ENCODE measurements around the gene TP53RK.

Gene TP53RK

DNA sequence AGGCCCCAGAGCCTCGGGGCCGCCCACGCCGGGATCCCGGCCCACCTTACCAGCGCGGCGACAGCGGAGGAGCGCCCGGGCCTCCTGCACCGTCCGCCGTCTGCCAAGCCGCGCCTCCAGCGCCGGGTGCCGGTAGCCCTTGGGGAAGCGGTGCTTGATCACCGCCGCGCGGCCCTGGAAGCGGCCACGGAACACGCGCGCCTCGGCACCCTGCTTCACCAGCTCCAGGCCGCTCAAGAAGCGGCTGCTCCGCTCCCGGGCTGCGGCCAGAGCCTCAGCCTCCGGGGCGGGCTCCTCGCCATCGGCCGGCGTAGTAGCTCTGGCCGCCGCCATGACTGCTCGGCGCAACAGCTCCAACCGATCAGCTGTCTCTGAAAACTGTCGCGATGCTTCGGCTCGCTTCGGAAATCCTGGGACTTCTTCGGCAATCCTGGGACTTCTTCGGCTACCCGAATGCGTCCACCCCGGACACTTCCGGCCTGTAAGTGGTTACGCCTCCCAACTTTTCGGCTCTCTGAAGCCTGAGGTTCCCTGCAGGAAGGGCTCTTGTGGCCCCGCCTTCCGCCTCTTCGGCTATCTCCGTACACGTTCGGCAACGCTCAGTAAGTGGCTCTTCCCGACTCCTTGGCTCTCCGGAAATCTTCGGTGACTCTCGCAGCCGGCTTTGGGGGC lies at the start of gene TP53RK:
Gene TP53RK (minus strand): TSS at position 363 of the 672 bp plus-strand sequence. CDS start 30 bp downstream, at position 333.
- peak within 1 kb of the TSS; percentile 75 to 95 for H3K4me3 ChIP-seq (ENCODE audit: low read depth in 1 of 2, low read length in 2 of 2)
- peak within 1 kb of the TSS; percentile 71 to 92 for H3K9ac ChIP-seq (ENCODE audit: low read depth in 1 of 2, low read length in 2 of 2)
- H3K27me3 ChIP-seq (ENCODE audit: control insufficient read depth in 1 of 2, insufficient read depth in 2 of 2, low read length in 2 of 2): no peaks in the 10 kb centered on the region
- peak within 1 kb of the TSS; percentile 93 for H3K27ac ChIP-seq (ENCODE audit: low read depth, low read length)
- peaks cover 4 to 14% of the 10 kb centered on the region in 2 donors for H3K36me3 ChIP-seq (ENCODE audit: control insufficient read depth in 1 of 2, insufficient read depth in 2 of 2, low read length in 2 of 2)
- peaks cover 15 to 17% of the 10 kb centered on the region in 2 donors for H3K4me1 ChIP-seq (ENCODE audit: control insufficient read depth in 1 of 2, insufficient read depth in 2 of 2, low read length in 2 of 2)
- H3K9me3 ChIP-seq (ENCODE audit: control insufficient read depth in 1 of 2, low read length in 2 of 2): no peaks in the 10 kb centered on the region

DNA sequence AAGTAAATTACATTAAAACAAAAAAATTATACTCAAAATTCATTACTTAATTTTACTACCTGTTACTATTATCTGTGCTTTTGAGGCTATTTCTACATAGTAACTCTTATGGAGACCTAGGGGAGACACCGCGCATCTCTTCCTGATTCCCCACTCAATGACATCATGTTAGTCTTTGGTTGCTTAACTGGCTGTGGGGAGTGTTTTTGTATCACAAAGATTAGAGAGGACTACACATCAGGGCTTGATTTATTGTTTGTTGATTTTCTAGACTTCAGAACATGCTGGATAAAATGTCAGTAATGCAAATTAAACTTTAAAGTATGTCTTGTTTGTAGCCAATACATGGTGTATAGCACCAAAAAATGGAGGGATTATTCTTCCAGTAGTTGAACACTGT lies 46.2 kb upstream of the TP53RK start:
- H3K4me3 ChIP-seq (ENCODE audit: low read depth in 1 of 2, low read length in 2 of 2): no peak overlapping the region
- H3K36me3 ChIP-seq (ENCODE audit: control insufficient read depth in 1 of 2, insufficient read depth in 2 of 2, low read length in 2 of 2): no peaks in the 10 kb centered on the region
- peaks cover 0 to under 1% of the 10 kb centered on the region in 2 donors for H3K9me3 ChIP-seq (ENCODE audit: control insufficient read depth in 1 of 2, low read length in 2 of 2)
- H3K27me3 ChIP-seq (ENCODE audit: control insufficient read depth in 1 of 2, insufficient read depth in 2 of 2, low read length in 2 of 2): no peaks in the 10 kb centered on the region
- no peak overlapping the region for H3K9ac ChIP-seq (ENCODE audit: low read depth in 1 of 2, low read length in 2 of 2)
- no peaks in the 10 kb centered on the region for H3K4me1 ChIP-seq (ENCODE audit: control insufficient read depth in 1 of 2, insufficient read depth in 2 of 2, low read length in 2 of 2)
- no peak overlapping the region for H3K27ac ChIP-seq (ENCODE audit: low read depth, low read length)

DNA sequence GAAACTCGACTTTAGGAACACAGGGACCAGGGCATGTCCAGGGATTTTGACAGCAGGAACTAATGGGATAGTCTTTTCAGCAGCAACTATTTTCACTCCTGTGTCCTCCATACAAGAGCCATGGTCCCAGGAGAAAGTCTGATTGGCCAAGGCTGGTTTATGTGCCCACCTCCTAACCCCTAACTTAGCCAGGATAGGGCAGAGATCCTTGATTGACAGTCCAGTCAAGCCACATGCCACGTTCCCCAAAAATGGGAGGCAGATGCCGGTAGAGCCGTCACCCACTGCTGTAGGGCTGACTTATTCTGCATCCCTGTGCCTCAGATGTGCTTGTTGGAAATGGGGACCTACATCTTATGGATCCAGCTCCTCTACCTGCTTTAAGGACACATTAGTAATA lies 42.5 kb upstream of the TP53RK start:
- H3K4me1 ChIP-seq (ENCODE audit: control insufficient read depth in 1 of 2, insufficient read depth in 2 of 2, low read length in 2 of 2): no peaks in the 10 kb centered on the region
- H3K9me3 ChIP-seq (ENCODE audit: control insufficient read depth in 1 of 2, low read length in 2 of 2): no peaks in the 10 kb centered on the region
- no peak overlapping the region for H3K9ac ChIP-seq (ENCODE audit: low read depth in 1 of 2, low read length in 2 of 2)
- H3K4me3 ChIP-seq (ENCODE audit: low read depth in 1 of 2, low read length in 2 of 2): no peak overlapping the region
- H3K27ac ChIP-seq (ENCODE audit: low read depth, low read length): no peak overlapping the region
- H3K27me3 ChIP-seq (ENCODE audit: control insufficient read depth in 1 of 2, insufficient read depth in 2 of 2, low read length in 2 of 2): no peaks in the 10 kb centered on the region
- H3K36me3 ChIP-seq (ENCODE audit: control insufficient read depth in 1 of 2, insufficient read depth in 2 of 2, low read length in 2 of 2): no peaks in the 10 kb centered on the region

DNA sequence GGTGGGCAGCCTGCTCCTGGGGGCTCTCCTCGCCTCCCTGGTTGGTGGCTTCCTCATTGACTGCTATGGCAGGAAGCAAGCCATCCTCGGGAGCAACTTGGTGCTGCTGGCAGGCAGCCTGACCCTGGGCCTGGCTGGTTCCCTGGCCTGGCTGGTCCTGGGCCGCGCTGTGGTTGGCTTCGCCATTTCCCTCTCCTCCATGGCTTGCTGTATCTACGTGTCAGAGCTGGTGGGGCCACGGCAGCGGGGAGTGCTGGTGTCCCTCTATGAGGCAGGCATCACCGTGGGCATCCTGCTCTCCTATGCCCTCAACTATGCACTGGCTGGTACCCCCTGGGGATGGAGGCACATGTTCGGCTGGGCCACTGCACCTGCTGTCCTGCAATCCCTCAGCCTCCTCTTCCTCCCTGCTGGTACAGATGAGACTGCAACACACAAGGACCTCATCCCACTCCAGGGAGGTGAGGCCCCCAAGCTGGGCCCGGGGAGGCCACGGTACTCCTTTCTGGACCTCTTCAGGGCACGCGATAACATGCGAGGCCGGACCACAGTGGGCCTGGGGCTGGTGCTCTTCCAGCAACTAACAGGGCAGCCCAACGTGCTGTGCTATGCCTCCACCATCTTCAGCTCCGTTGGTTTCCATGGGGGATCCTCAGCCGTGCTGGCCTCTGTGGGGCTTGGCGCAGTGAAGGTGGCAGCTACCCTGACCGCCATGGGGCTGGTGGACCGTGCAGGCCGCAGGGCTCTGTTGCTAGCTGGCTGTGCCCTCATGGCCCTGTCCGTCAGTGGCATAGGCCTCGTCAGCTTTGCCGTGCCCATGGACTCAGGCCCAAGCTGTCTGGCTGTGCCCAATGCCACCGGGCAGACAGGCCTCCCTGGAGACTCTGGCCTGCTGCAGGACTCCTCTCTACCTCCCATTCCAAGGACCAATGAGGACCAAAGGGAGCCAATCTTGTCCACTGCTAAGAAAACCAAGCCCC lies 36.2 kb upstream of the TP53RK start:
- Histone ChIP-seq H3K4me1 (ENCODE audit: control insufficient read depth in 1 of 2, insufficient read depth in 2 of 2, low read length in 2 of 2) (no peaks in the 10 kb centered on the region), H3K27ac (ENCODE audit: low read depth, low read length) (no peak overlapping the region), H3K27me3 (ENCODE audit: control insufficient read depth in 1 of 2, insufficient read depth in 2 of 2, low read length in 2 of 2) (no peaks in the 10 kb centered on the region), H3K4me3 (ENCODE audit: low read depth in 1 of 2, low read length in 2 of 2) (no peak overlapping the region), H3K9me3 (ENCODE audit: control insufficient read depth in 1 of 2, low read length in 2 of 2) (no peaks in the 10 kb centered on the region), H3K36me3 (ENCODE audit: control insufficient read depth in 1 of 2, insufficient read depth in 2 of 2, low read length in 2 of 2) (peaks cover 0 to 2% of the 10 kb centered on the region in 2 donors), H3K9ac (ENCODE audit: low read depth in 1 of 2, low read length in 2 of 2) (no peak overlapping the region)

DNA sequence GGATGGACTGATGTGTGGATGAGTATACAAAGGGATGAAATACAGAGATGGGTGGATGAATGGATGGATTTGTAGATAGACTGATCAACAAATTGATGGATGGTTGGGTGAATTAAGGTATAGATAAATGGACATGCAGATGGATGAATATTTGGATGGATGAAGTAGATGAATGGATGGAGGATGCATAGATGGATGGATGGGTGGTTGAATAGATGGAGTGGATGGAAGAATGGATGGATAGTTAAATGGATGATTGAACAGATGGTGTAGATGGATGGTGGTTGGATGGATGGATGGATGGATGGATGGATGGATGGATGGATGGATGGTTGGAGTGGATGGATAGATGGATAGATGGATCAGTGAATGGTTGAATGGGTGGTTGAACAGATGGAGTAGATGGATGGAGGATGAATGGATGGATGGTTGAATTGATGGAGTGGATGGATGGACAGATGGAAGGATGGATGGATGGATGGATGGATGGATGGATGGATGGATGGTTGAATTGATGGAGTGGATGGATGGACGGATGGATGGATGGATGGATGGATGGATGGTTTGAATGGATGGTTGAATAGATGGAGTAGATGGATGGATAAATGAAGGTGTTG lies 35.2 kb upstream of the TP53RK start:
- Histone ChIP-seq H3K9me3 (ENCODE audit: control insufficient read depth in 1 of 2, low read length in 2 of 2) (no peaks in the 10 kb centered on the region), H3K27me3 (ENCODE audit: control insufficient read depth in 1 of 2, insufficient read depth in 2 of 2, low read length in 2 of 2) (no peaks in the 10 kb centered on the region), H3K9ac (ENCODE audit: low read depth in 1 of 2, low read length in 2 of 2) (no peak overlapping the region), H3K36me3 (ENCODE audit: control insufficient read depth in 1 of 2, insufficient read depth in 2 of 2, low read length in 2 of 2) (peaks cover 0 to 2% of the 10 kb centered on the region in 2 donors), H3K4me3 (ENCODE audit: low read depth in 1 of 2, low read length in 2 of 2) (no peak overlapping the region), H3K4me1 (ENCODE audit: control insufficient read depth in 1 of 2, insufficient read depth in 2 of 2, low read length in 2 of 2) (no peaks in the 10 kb centered on the region), H3K27ac (ENCODE audit: low read depth, low read length) (no peak overlapping the region)

DNA sequence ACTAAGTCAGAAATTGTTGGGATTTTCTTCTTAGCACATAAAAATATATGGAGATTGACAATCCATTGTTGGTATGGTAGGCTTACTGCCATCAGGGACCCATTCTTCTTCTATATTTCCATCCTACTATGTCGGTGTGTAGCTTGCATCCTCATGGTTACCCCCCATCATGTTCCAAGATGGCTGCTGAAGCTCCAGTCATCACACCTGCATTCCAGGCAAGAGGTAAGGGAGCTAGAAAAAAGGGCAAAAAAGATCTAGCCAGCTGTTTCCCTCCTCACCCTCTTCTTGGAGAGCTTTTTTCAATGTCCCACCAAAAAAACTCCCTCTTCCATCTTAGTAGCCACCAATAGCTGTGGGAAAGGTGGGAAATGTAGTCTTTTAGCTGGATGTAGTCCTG lies 33.8 kb upstream of the TP53RK start:
- Histone ChIP-seq H3K4me3 (ENCODE audit: low read depth in 1 of 2, low read length in 2 of 2) (no peak overlapping the region), H3K27ac (ENCODE audit: low read depth, low read length) (no peak overlapping the region), H3K9ac (ENCODE audit: low read depth in 1 of 2, low read length in 2 of 2) (no peak overlapping the region), H3K27me3 (ENCODE audit: control insufficient read depth in 1 of 2, insufficient read depth in 2 of 2, low read length in 2 of 2) (no peaks in the 10 kb centered on the region), H3K9me3 (ENCODE audit: control insufficient read depth in 1 of 2, low read length in 2 of 2) (no peaks in the 10 kb centered on the region), H3K36me3 (ENCODE audit: control insufficient read depth in 1 of 2, insufficient read depth in 2 of 2, low read length in 2 of 2) (peaks cover 0 to 2% of the 10 kb centered on the region in 2 donors), H3K4me1 (ENCODE audit: control insufficient read depth in 1 of 2, insufficient read depth in 2 of 2, low read length in 2 of 2) (no peaks in the 10 kb centered on the region)

DNA sequence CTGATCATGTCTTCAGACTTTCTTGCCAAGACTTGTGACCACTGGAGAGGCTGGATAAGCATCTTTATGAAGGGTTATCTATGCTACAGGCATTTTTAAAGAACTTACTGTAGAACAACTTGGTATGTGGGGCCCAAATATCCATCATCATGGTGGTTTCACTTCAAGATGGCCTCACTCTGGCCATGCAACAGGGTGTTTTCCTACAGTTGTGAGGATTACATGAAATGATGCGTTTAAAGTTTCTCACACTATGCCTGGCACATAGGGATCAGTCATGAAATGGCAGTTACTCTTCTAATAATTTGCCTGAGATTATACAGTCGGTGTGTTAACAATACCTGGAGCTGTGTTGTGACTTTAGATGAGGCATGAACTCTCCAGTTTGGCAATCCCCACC lies 33.2 kb upstream of the TP53RK start:
- no peak overlapping the region for H3K9ac ChIP-seq (ENCODE audit: low read depth in 1 of 2, low read length in 2 of 2)
- H3K27me3 ChIP-seq (ENCODE audit: control insufficient read depth in 1 of 2, insufficient read depth in 2 of 2, low read length in 2 of 2): no peaks in the 10 kb centered on the region
- peaks cover 0 to 2% of the 10 kb centered on the region in 2 donors for H3K36me3 ChIP-seq (ENCODE audit: control insufficient read depth in 1 of 2, insufficient read depth in 2 of 2, low read length in 2 of 2)
- no peak overlapping the region for H3K27ac ChIP-seq (ENCODE audit: low read depth, low read length)
- no peaks in the 10 kb centered on the region for H3K4me1 ChIP-seq (ENCODE audit: control insufficient read depth in 1 of 2, insufficient read depth in 2 of 2, low read length in 2 of 2)
- no peak overlapping the region for H3K4me3 ChIP-seq (ENCODE audit: low read depth in 1 of 2, low read length in 2 of 2)
- H3K9me3 ChIP-seq (ENCODE audit: control insufficient read depth in 1 of 2, low read length in 2 of 2): no peaks in the 10 kb centered on the region

DNA sequence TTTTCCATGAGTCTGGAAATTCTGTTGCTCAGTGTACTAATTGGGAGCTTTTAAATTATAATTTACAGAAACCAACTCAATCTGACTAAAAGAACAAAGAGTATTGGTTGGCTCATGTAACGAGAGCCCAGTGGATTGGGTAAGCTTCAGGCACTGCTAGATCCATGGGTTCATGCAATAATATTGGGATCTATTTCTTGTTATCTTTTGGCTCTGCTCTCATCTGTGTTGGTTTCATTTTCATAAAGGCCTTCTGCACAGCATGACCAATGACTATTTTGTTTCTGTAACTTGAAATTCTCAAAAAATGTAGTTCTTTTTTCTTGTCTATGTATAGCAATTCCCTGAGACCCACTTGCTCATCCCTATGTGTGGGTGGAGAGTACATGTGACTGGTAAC lies 32.2 kb upstream of the TP53RK start:
- H3K36me3 ChIP-seq (ENCODE audit: control insufficient read depth in 1 of 2, insufficient read depth in 2 of 2, low read length in 2 of 2): peaks cover 0 to 2% of the 10 kb centered on the region in 2 donors
- H3K9ac ChIP-seq (ENCODE audit: low read depth in 1 of 2, low read length in 2 of 2): no peak overlapping the region
- no peaks in the 10 kb centered on the region for H3K27me3 ChIP-seq (ENCODE audit: control insufficient read depth in 1 of 2, insufficient read depth in 2 of 2, low read length in 2 of 2)
- H3K4me3 ChIP-seq (ENCODE audit: low read depth in 1 of 2, low read length in 2 of 2): no peak overlapping the region
- H3K27ac ChIP-seq (ENCODE audit: low read depth, low read length): no peak overlapping the region
- no peaks in the 10 kb centered on the region for H3K4me1 ChIP-seq (ENCODE audit: control insufficient read depth in 1 of 2, insufficient read depth in 2 of 2, low read length in 2 of 2)
- H3K9me3 ChIP-seq (ENCODE audit: control insufficient read depth in 1 of 2, low read length in 2 of 2): no peaks in the 10 kb centered on the region

DNA sequence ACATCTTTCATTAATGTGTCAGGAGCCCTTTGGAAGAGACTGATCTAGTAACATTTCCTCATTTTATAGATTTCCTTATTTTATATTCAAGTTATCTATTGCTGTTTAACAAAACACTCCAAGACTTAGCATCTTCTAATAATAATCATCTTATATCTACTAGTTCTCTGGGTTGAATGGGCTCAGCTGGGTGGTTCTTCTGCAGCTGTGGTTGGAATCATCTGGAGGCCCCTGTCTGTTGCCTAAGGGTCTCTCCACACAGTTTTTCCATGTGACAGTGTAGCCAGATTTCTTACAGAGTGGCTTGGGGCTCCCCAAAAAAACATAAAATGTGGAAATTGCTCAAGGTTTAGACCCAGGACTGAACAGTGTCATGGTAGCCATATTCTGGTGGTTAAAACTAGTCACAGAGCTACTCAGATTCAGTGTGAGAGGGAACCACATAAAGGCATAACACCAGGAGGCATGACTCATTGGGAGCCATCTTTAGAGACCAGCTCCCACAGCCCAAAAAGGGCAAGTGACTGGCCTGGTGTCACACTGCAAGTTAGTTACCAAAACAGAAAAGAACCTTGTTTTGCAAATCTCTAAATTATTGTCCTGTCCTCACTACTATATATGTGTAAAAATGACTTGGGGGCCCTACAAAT lies 31.7 kb upstream of the TP53RK start:
- Histone ChIP-seq H3K9ac (ENCODE audit: low read depth in 1 of 2, low read length in 2 of 2) (no peak overlapping the region), H3K4me3 (ENCODE audit: low read depth in 1 of 2, low read length in 2 of 2) (no peak overlapping the region), H3K36me3 (ENCODE audit: control insufficient read depth in 1 of 2, insufficient read depth in 2 of 2, low read length in 2 of 2) (no peaks in the 10 kb centered on the region), H3K4me1 (ENCODE audit: control insufficient read depth in 1 of 2, insufficient read depth in 2 of 2, low read length in 2 of 2) (no peaks in the 10 kb centered on the region), H3K27ac (ENCODE audit: low read depth, low read length) (no peak overlapping the region), H3K27me3 (ENCODE audit: control insufficient read depth in 1 of 2, insufficient read depth in 2 of 2, low read length in 2 of 2) (no peaks in the 10 kb centered on the region), H3K9me3 (ENCODE audit: control insufficient read depth in 1 of 2, low read length in 2 of 2) (no peaks in the 10 kb centered on the region)

Data from duodenal mucosa (tissue), 2 donors.